ENCODE results near the gene TRIM58.

DNA sequence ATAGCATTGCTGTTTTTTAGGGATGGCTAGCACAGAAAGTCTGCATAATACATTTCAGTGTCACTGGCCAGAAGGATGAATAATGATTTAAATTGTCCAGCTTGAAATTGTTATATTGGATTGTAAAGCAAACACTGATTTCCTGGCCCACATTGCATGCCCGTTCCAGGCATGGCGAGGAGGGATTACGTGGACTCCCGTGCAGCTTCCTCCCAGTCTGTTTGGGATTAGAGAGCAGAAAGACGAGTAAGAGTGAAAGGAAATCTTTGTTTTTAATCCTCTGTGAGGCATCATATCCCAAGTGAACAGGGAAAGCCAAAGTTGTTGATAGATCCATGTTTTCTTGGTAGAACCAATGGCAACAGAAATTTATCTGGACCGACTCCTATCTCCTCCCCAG, 8.4 kb downstream of the TRIM58 start:
- TF ChIP-seq, protein P1, sequence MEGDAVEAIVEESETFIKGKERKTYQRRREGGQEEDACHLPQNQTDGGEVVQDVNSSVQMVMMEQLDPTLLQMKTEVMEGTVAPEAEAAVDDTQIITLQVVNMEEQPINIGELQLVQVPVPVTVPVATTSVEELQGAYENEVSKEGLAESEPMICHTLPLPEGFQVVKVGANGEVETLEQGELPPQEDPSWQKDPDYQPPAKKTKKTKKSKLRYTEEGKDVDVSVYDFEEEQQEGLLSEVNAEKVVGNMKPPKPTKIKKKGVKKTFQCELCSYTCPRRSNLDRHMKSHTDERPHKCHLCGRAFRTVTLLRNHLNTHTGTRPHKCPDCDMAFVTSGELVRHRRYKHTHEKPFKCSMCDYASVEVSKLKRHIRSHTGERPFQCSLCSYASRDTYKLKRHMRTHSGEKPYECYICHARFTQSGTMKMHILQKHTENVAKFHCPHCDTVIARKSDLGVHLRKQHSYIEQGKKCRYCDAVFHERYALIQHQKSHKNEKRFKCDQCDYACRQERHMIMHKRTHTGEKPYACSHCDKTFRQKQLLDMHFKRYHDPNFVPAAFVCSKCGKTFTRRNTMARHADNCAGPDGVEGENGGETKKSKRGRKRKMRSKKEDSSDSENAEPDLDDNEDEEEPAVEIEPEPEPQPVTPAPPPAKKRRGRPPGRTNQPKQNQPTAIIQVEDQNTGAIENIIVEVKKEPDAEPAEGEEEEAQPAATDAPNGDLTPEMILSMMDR (optimal IDR thresholded peaks at IDR 0.05 in 1 of 3, IDR thresholded peaks at IDR 0.05 in 1 of 3, conservative IDR thresholded peaks at IDR 0.05 in 1 of 3; ENCODE audit: extremely low read depth in 1 of 3, insufficient read depth in 2 of 3, low read length in 3 of 3) = no peak
- no peak for TF ChIP-seq EZH2 (IDR thresholded peaks at IDR 0.05; ENCODE audit: low read length)
